Left lobe of liver (tissue), 2 donors: ENCODE measurements around the gene VRK1. TPM values are rescaled to one million over a fixed set of nuclear protein-coding genes. Genes with fewer than 3 reads are reported as not detected.

Experiments
- ATAC-seq: fragments of 200-7000 bp; cut with Tn5 transposase; one replicate; pipeline ENCODE4 v1.9.1; 2020; ENCODE audit warnings: mild to moderate bottlenecking, moderate library complexity
- DNase-seq: peaks from one replicate; pipeline ENCODE4 v3.0.0-alpha.2; 2020; ENCODE audit warnings: low spot score
- total RNA-seq: library from RNA; stranded (reverse); gene quantifications from one replicate; pipeline ENCODE4 v1.2.1, GENCODE V29; 2021
- donor health status: DM: no; HTN: no; CAD: no; lungs with moderate emphysema.
- donor health status: DM: no; HTN: yes; CAD: no.

The VRK1 gene
- total RNA-seq, 1 donor from 2014 or later, result 1.8 TPM

DNA sequence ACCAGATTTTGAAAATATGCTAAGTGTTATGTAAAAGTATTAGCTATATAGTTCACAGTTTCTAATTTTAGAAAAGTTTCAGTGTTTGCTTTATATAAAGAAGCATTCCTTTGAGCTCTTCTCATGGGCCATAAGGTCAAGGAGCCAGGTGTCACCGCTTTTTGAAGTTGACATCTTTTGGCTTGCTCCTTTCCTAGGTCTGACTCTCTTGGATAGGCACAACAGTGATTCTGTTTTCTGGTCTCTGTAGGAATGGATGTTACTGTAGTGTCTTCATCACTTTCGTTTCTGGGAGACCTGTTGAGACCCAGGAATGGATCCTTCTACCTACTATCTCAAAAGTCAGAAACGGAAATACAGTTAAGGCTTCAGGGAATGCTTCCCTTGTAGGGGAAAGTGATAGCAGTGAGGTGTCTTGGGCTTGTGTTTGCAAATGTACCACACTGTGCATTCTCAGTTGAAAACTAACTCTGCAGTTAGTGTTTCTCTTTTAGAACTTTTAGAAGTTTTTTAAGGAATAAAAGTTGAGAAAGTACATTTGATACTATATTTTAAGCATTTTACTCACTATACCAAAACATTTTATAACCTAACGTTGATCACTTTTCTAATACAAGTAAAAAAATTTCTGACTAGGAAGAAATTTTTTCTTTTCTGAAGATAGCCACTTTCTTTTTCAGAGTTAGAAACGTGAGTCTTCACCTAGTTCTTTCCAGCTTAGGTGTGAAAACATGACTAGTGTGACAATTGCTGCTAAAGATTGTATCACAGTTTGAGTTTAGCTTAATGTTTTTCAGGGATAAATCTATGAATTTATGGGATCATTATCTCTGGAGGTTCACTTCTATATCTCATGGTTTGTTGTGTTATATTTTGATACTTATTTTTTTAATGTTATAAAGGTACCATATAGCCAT lies 20.8 kb downstream of the VRK1 start:
- no peak for DNase-seq
- ATAC-seq, result no peak

DNA sequence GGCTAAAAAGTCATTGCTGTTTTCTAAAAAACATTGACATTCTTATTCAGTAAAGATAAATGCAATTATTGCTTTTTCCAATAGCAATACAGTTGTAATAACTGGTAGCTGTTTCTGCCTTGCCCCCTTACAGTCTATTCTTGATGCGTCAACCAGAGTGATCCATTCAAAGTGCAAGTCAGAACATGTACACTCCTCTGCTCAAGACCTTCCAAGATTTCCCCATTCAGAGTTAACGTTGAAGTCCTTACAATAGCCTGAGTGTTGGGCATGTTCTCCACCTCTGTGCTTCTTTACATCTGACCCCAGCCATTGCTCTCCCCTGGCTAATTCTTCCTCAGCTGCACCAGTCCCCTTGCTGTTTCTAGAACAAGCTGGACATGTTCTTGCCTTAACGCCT lies 24.3 kb downstream of the VRK1 start:
- DNase-seq, result no peak
- no peak for ATAC-seq

DNA sequence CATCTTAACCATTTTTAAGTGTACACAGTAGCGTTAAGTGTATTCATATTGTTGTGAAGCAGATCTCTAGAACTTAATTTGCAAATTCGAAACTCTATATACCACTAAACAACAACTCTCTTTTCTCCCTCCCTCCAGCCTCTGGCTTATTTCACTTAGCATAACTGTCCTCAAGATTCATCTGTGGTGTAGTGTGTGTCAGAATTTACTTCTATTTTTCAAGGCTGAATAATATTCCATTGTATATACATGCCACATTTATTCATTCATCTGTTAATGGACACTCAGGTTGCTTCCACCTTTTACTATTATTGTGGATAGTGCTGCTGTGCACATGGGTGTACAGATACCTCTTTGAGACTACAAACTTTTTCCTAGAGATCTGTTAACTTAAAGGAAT lies 26.5 kb downstream of the VRK1 start:
- no peak for ATAC-seq
- DNase-seq, result no peak

DNA sequence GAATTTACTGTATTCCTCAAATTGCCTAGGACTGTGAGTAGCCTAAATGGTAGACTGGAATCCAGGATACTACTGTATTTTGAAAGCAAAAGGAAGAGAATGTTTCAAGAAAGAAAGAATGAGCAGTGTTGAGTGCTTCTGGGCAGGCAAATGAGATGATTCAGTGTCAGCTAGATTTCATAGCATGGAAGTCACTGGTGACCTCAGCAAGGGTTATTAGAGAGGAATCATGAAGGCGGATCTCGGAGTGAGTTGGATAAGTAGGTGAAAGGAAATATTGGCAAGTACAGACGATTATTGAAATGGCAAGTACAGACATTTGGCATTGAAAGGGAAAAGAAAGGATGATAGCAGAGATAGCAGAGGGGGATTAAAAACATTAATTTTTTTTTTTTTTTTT lies 27.1 kb downstream of the VRK1 start:
- ATAC-seq, result no peak
- no peak for DNase-seq

DNA sequence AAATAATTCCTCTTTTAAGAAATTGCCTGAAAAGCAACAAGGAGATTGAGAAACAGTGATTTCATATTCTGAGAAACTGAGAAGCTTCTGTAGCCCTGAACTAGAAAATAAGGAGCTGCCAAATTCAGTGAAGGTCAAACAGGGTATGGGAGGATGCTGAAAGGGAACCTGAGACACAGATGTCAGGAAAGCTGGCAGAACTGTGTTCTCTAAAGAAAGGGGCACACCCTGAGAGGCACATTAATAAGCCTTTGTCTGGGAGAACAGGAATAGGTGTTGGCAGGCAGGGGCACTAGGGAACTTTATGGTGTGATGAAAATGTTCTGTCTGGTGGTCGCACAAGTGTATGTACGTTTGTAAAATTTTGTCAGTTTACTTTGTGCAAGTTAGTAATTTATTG lies 29.6 kb downstream of the VRK1 start:
- no peak for DNase-seq

DNA sequence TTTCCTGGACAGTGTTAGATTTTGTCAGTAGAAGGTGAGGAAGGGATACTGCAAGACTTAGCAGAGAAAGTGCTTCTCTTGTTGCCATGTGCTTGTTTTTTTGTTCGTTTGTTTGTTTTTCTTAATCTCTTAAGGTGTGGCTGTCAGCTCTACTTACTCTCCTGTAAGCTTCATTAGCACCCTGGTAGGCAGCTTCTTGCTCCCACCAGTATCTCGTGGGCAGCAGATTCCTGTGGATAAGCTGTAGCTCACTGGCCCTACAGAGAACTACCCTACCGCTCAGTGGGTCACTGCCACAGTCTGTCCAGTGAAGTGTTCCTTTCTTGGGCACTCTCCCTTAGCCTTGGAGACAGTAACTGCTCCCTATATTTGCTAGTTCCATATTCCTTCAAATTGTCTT lies 30.1 kb downstream of the VRK1 start:
- ATAC-seq (no peak), DNase-seq (no peak)

More for the DNA sequence above, 29.6 kb downstream of the VRK1 start:
- no peak for ATAC-seq

DNA sequence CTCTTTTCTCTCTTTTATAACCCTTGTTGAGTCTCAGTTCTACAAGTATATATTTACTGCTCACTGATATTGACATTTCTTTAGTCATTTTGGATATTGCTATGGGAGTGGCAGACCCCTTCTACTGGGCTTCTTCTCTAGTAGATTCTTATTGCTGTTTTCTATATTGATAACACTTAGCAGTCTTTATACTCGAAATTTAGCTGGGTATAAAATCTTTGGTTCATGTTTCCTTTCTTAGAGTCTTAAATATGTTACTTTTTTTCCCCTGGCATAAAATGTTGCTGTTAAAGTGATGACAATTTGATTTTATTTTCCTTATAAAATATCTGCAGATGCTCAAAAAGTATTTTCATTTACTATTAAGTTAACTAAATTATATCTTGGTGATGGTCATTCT lies 32.6 kb downstream of the VRK1 start:
- no peak for ATAC-seq

DNA sequence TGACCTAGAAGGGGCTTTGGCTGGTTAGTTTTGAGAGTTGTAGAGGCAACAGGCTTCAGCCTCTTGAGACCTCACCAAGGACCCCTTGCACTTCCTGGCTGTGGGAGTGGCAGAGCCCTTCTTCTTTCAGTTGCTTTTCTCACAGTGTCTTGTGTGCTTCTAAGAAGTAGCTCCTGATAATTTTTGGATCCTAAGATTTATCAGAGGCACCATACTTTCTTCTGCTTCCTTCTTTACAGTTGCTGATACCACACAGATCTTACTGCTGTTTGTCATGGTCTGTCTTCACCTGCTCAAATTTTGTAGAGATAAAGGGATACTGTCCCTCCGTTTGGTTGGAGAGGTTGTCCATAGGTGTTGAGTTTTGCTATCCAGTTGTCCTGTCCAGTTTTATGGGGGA lies 33.8 kb downstream of the VRK1 start:
- ATAC-seq (no peak), DNase-seq (no peak)

More for the DNA sequence above, 32.6 kb downstream of the VRK1 start:
- no peak for DNase-seq

DNA sequence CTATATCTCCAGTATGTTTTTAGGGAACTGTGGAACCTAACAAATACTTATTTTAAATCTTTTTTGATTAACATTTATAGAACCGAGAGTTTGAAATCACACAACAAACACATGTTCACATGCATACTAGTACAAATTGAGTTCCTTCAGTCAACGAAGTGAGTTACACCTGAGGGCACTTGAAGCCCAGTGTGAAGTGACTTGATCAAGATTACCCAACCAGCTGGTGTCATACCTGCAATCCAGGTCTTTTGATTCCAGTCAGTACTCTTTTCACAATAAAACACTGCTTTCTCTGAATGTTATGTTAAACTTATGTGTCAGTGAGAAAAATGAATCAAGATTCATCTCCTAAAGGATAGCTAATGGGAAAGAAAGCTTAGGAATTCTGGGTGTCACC lies 35.2 kb downstream of the VRK1 start:
- DNase-seq (no peak), ATAC-seq (no peak)

DNA sequence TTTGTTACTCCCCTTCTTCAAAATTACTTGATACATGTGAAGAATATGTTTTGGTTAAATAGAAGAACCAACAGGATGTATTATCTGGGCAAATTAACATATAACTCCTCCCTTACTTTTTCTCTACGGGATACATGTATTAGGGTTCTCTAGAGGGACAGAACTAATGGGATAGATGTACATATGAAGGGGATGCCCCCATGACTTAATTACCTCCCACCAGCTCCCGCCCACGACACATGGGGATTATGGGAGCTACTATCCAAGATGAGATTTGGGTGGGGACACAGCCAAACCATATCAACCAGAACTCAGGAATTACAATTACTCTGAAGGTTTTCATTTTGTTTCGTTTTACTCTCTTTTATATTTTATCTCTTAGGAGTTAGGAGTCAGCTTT lies 41.3 kb downstream of the VRK1 start:
- ATAC-seq, result no peak
- no peak for DNase-seq

DNA sequence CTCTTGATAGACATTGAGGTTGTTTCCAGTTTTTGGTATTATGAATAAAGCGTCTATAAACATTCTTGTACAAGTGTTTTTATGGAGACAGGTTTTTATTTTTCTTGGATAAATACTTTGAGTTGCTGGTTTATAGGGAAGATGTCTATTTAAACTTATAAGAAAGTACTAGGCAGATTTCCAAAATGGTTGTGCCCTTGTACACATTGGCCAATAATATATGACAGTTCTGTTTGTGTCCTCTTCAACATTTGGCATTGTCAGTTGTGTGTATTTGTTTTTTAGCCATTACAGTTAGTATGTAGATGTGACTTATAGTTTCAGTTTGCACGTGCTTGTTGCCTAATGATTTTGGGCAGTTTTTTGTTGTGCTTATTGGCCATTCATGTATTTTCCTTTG lies 42.1 kb downstream of the VRK1 start:
- ATAC-seq (no peak), DNase-seq (no peak)

DNA sequence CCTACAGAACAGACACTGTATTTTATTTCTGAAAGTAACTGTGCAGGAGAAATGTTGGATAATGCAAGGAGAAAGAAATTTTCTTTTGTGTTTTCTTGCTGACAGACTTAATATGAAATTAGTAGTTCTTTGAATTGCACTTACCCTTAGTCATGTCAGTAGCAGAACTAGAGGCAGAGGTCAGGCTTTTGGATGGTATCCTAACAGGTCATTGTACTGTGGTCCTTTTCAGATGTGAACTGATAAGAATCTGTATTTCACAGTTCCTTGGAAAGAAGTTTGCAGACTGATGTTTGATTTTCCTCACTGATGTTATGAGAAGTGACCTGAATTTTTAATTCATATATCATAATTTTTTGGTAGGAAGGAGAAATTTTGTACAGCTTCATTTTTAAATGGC lies 46.0 kb downstream of the VRK1 start:
- ATAC-seq (peak; percentile 93), DNase-seq (no peak)

DNA sequence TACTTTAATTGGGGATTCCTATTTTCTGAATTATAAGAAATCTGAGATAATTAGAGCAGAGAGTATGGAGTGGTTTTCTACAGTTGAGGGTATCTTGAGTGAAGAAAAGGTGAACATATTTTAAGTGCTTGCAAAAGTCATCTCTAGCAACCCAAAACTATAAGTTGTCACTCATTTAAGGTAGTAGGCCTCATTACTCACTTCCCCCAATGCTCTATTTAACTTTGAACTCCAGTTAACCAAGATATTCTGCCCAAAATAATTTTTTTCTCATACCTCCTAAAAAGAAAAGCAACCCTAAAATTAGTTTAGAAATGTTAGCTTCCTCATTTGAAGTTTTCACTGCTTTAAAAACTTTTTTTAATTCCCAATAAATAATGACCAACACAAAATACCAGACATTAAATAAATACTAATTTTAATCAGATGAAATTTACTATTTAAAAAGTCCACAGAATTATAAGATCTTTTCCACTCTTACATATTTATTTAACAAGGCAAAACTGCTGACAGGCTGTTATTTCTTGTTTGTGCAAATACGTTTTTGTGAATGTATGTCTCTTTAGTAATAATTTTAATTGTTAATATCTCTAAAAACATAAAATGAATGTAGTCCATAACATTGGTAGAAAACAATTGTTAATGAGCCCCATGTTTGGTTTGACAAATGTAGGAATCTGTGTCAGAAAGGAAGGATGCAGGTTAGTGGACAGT lies 47.8 kb downstream of the VRK1 start:
- DNase-seq (no peak), ATAC-seq (no peak)

DNA sequence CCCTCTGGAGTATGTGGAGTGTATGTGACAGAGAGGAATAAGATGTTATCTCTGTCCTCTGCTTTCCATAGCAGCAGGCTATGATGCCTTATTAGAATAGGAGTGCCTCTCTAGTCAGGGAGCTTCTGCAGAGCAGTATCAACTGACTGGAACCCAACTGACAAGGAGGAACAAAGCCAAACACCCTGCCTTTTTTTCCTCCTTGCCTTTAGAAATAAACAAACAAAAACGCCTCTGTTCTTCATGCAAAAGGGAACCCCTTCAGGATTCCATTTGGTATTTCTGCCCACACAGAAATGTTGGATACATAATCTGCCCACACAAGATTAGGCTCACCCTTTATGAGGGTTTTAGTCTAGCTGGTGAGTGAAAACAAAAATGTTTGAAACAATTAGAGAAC lies 50.3 kb downstream of the VRK1 start:
- no peak for ATAC-seq

DNA sequence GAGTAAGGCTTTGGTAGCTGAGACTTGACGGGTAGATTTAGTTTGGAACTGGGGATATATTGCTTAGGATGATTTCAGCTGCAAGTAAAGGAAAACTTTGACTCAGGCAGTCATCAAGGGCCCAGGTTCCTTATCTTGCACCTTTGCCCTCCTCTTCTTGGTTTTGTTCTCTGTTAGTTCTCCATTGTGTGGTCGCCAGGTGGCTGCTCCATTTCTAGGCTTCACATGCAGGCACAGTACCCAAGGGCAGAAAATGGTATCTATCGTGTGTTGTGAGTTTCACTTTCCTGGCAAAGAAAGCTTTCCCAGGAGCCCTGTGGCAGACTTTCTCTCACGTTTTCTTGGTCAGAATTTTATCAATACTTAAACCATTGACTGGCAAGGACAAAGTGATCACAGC lies 50.8 kb downstream of the VRK1 start:
- no peak for ATAC-seq
- no peak for DNase-seq

More for the DNA sequence above, 50.3 kb downstream of the VRK1 start:
- DNase-seq, result no peak

DNA sequence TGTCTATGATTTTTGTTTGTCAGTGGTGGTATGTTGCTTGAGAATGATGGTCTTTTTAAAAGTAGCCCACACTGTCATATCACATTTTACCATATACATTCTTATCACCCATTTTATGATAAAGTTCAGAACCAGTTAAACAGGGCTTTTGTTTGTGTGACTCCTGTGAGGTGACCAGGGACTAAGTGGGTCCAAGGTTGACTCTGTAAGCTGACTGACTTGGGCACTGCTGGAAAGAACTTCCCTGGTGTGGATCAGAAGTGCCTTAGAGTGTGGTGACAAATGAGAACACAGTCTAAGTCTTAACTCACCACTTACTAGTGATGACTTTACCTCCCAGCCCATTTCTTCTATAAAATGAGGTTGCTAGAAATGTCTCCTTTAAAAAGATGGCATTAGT lies 52.6 kb downstream of the VRK1 start:
- DNase-seq (no peak), ATAC-seq (no peak)

DNA sequence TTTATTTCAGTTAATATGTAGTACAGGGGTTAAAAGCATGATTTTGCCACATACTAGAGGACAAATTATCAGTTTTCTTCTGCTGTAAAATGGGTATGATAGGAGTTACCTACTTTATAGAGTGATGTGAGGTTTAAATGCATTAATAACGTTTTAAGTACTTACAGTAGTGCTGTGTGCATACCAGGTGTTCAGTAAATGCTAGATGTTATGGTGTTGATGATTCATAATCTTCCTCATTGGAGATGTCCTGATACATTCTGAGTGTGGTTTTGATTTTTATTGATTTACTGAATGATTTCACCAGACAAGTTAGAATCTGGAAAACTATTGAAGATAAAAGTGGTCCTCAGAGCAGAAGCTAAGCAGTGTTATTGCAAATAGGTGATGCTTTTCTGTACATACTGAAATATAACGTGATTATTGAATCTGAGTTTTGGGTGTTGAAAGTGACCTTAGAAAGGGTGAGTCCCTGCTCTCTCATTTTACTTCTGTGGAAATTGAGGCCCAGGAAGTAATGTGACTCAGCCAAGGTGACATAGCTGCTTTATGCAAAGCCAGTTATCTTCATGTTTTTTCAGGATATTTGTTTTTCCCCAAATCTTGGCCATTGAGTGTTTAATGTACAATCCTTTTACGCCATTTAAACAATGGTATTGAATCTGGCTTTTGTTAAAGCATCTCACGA lies 54.7 kb downstream of the VRK1 start:
- ATAC-seq (no peak), DNase-seq (no peak)

DNA sequence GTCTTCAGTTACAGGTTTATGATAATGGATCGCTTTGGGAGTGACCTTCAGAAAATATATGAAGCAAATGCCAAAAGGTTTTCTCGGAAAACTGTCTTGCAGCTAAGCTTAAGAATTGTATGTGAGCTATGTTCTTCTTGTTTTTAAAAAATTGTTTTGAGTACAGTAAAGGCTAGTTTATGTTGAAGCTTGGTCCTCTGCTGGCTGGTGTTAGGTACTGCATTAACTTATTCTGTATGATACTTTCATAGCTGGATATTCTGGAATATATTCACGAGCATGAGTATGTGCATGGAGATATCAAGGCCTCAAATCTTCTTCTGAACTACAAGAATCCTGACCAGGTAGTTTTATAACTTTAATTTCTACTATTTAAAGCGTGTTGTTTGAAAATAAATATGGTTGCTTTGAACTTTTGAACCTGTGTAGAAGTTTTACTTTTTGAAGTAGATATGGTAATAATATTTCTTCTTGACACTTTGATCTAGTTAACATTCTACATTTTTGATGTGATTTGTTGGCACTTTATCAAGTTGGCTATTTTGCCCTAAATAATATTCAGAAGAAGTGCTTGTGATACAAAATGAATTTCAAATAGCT lies 55.7 kb downstream of the VRK1 start:
- peak; percentile 73 for ATAC-seq
- DNase-seq, result no peak

DNA sequence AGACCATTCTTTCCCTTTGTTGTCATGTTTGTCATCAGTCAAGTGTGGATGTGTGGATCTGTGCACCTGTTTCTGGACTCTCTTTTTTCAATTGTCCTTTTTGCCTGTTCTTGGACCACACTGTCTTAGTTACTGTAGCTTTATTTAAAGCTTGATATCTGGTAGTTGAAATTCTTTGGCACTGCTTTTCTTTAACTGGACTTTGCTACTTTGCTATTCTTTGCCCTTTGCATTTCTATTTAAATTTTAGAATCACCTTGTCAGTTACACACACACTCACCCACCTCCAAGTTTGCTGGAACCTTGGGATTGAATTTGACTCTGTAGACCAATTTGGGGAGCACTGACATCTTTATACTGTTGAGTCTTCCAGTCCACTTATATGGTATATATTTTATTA lies 61.5 kb downstream of the VRK1 start:
- ATAC-seq, result peak; percentile 55
- no peak for DNase-seq

DNA sequence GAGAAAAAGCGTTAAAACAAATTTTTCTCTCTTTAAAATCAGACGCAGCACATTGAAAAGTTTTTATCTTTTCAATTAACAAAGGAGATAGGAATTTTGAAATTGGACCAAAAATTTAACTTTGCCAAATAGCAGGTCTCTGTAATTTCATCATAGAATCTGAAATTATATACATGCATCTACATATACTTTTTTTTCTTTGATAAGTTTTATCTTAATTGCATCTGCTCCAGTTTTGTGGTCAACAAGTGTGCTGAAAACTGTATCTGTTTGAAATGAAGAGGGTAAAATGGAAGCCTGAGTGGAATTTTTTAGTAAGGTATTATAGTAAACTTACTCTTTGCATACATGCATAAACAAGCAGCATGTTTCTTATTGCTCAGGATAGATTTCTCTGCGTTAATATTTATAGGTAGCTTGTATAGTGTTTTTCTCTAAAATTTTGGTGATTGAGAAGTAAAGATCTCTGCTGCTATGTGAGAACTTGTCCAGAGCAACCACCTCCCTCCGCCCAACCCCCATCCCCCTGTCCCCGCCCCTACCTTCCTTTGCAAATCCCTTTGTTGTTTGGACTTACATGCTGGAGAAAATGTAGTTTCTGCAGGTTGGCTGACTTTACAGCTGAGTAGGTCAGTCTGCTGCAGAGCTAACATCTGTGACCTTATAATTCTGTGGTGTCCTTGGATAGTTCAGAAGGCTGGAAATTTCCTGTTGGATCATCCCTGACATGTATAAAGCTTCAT lies 64.6 kb downstream of the VRK1 start:
- DNase-seq, result no peak
- ATAC-seq, result no peak
